Parathyroid adenoma (tissue), 2 donors: ENCODE measurements around the gene TTC9B.

ENCODE experiments used
- H2AFZ ChIP-seq: fragments of 300-600 bp; sonication (generic); one replicate; pipeline ENCODE4 v1.7.0; 2017; ENCODE audit warnings: antibody characterized with exemption, mild to moderate bottlenecking
- H3K27ac ChIP-seq: fragments of 300-600 bp; sonication (generic); one replicate; pipeline ENCODE4 v1.7.0; 2017
- H3K27me3 ChIP-seq: fragments of 300-600 bp; sonication (generic); one replicate; pipeline ENCODE4 v1.7.0; 2017; ENCODE audit warnings: low read length; ENCODE audit not compliant: control insufficient read depth, insufficient read depth
- H3K36me3 ChIP-seq: fragments of 300-600 bp; sonication (generic); one replicate; pipeline ENCODE4 v1.7.0; 2017; ENCODE audit warnings: low read length; ENCODE audit not compliant: control insufficient read depth, insufficient read depth
- H3K4me1 ChIP-seq: fragments of 300-600 bp; sonication (generic); one replicate; pipeline ENCODE4 v1.7.0; 2017; ENCODE audit warnings: control low read depth
- H3K4me2 ChIP-seq: fragments of 300-600 bp; sonication (generic); one replicate; pipeline ENCODE4 v1.7.0; 2017; ENCODE audit warnings: low read length
- H3K4me3 ChIP-seq: fragments of 300-600 bp; sonication (generic); one replicate; pipeline ENCODE4 v1.7.0; 2017; ENCODE audit warnings: low read depth, low read length
- H3K79me2 ChIP-seq: fragments of 300-600 bp; sonication (generic); one replicate; pipeline ENCODE4 v1.7.0; 2017; ENCODE audit warnings: control low read depth
- H3K9ac ChIP-seq: fragments of 300-600 bp; sonication (generic); one replicate; pipeline ENCODE4 v1.7.0; 2017; ENCODE audit warnings: mild to moderate bottlenecking
- H3K9me3 ChIP-seq: fragments of 300-600 bp; sonication (generic); one replicate; pipeline ENCODE4 v1.7.0; 2017; ENCODE audit warnings: low read length; ENCODE audit not compliant: control insufficient read depth
- CTCF ChIP-seq: fragments of 300-600 bp; sonication (generic); IDR thresholded peaks from one replicate; pipeline ENCODE4 v1.7.0; 2017; ENCODE audit warnings: antibody characterized with exemption, mild to moderate bottlenecking
- donor health status: primary hyperparathyroidism.

TTC9B gene

DNA sequence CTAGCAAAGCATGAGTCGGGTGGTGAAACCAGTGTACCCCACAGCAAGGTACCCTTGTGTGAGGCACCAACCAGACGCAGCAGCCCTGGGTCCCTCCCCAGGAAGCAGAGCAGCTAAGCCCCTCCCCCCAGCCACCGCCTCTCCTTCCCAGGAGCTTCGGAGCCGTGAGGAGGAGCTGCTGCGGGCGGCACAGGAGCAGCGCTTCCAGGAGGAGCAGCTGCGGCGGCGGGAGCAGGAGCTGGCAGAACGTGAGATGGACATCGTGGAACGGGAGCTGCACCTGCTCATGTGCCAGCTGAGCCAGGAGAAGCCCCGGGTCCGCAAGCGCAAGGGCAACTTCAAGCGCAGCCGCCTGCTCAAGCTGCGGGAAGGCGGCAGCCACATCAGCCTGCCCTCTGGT is 12.4 kb downstream of the TTC9B start:
- H3K9ac ChIP-seq: no peak overlapping the region
- no peaks in the 10 kb centered on the region for H3K36me3 ChIP-seq
- H3K9me3 ChIP-seq: no peaks in the 10 kb centered on the region
- H3K4me1 ChIP-seq: no peaks in the 10 kb centered on the region
- H2AFZ ChIP-seq: no peak overlapping the region
- no peak overlapping the region for H3K4me3 ChIP-seq
- H3K79me2 ChIP-seq: no peaks in the 10 kb centered on the region
- H3K4me2 ChIP-seq: no peak overlapping the region
- H3K27me3 ChIP-seq: no peaks in the 10 kb centered on the region
- TF ChIP-seq CTCF: no peak
- H3K27ac ChIP-seq: no peak overlapping the region

DNA sequence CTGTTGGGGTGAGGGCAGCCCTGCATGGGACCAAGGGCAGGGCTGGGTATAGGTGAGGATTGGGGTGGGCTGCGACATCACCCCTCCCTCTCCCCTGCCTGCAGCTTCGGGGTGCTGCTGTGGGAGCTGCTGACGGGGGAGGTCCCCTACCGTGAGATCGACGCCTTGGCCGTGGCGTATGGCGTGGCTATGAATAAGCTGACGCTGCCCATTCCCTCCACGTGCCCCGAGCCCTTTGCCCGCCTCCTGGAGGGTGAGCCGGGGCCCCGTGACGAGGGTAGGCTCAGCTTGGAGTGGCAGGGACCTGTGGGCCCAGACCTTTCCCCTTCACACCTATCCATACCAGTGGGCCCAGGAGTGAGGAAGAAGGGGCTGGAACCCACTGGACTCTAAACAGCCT is 13.8 kb downstream of the TTC9B start:
- Histone ChIP-seq H3K9me3 (no peaks in the 10 kb centered on the region), H3K9ac (no peak overlapping the region), H3K36me3 (no peaks in the 10 kb centered on the region), H3K4me1 (no peaks in the 10 kb centered on the region), H3K79me2 (no peaks in the 10 kb centered on the region), H3K4me3 (no peak overlapping the region), H3K27me3 (no peaks in the 10 kb centered on the region), H3K4me2 (no peak overlapping the region), H3K27ac (no peak overlapping the region), H2AFZ (no peak overlapping the region)
- no peak for TF ChIP-seq CTCF

GRCh38 chr19:40200341-40201099 is 17.7 kb downstream of the TTC9B start:
- H3K27ac ChIP-seq: no peak overlapping the region
- no peak overlapping the region for H3K4me3 ChIP-seq
- no peaks in the 10 kb centered on the region for H3K27me3 ChIP-seq
- H3K4me1 ChIP-seq: no peaks in the 10 kb centered on the region
- H3K79me2 ChIP-seq: no peaks in the 10 kb centered on the region
- no peaks in the 10 kb centered on the region for H3K36me3 ChIP-seq
- no peak overlapping the region for H3K4me2 ChIP-seq
- H2AFZ ChIP-seq: no peak overlapping the region
- no peak for TF ChIP-seq CTCF
- no peak overlapping the region for H3K9ac ChIP-seq
- no peaks in the 10 kb centered on the region for H3K9me3 ChIP-seq

- Histone ChIP-seq H3K9ac (no peak overlapping the region), H3K79me2 (no peaks in the 10 kb centered on the region), H3K27ac (no peak overlapping the region), H3K4me2 (no peak overlapping the region), H3K4me3 (no peak overlapping the region), H2AFZ (no peak overlapping the region), H3K36me3 (no peaks in the 10 kb centered on the region), H3K9me3 (no peaks in the 10 kb centered on the region), H3K27me3 (no peaks in the 10 kb centered on the region), H3K4me1 (no peaks in the 10 kb centered on the region)
- TF ChIP-seq CTCF: no peak
These were observed 19.8 kb downstream of the TTC9B start for GRCh38 chr19:40198272-40198990.

DNA sequence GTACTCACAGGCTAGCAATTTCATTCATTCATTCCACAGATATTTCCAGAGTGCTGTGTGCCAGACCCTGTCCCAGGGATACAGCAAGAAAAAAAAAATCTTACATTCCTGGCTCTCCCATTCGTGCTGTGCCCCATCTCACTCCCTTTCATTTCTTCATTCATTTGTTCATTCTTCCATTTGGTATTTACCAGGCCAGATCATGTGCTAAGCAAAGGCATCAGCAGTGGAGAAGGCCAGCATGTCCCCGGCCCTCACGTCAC is 24.7 kb downstream of the TTC9B start:
- Histone ChIP-seq H3K4me1 (peaks cover 7% of the 10 kb centered on the region), H3K4me3 (no peak overlapping the region), H3K79me2 (no peaks in the 10 kb centered on the region), H3K36me3 (no peaks in the 10 kb centered on the region), H3K27ac (no peak overlapping the region), H2AFZ (no peak overlapping the region), H3K9ac (no peak overlapping the region), H3K27me3 (no peaks in the 10 kb centered on the region), H3K4me2 (no peak overlapping the region), H3K9me3 (no peaks in the 10 kb centered on the region)
- no peak for TF ChIP-seq CTCF
